GM19324 (cell line): ENCODE results near the gene ATRN.

Experiments used
- ATAC-seq: cut with Tn5 transposase; IDR thresholded peaks from one replicate; pipeline ENCODE4 v1.9.1; 2021; ENCODE audit warnings: mild to moderate bottlenecking, moderate library complexity; ENCODE audit not compliant: unreplicated experiment, low FRiP score

ATRN gene

DNA sequence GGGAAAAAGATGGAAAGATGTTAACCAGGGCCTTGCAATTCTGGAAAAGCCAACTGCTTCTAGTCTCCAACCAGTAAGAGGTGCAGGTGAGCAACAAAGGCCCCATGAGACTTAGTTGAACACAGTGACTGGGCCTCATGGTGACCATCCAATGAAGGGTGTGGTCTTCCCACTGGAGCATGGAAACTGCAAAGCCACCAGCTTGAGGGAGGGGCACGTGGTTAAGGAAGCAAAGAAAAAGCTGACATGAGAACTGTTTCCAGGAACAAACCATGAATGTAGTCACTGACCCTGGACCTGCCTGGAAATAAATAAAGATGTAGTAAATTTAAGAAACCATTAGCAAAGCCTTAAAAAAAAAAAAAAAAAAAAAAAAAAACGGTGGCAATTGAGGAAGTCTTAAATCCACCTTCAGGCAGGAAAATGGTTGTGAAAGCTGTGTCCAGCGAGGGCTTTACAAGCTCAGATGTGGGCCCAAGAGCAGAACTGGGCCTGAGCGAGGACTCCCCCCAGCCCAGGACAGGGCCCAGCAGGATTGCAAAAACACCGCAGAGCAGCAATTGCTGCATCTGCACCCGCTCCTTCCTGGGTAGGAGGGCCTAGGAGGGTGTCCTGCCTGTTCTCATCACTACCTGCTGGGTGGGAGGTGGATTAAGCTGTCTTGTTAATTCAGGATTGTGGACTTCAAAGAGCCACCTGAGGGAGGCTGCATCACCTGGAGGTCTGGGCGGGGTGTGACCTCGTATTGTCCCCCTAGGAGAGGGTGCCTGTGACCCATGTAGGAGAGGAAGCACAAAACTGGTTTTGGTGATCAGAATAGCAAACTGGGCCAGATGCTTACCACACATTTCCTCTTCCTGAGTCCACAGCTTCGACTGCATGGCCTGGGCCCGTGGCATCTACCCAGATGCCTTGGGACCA, 182.1 kb downstream of the ATRN start:
- ATAC-seq: no peak

DNA sequence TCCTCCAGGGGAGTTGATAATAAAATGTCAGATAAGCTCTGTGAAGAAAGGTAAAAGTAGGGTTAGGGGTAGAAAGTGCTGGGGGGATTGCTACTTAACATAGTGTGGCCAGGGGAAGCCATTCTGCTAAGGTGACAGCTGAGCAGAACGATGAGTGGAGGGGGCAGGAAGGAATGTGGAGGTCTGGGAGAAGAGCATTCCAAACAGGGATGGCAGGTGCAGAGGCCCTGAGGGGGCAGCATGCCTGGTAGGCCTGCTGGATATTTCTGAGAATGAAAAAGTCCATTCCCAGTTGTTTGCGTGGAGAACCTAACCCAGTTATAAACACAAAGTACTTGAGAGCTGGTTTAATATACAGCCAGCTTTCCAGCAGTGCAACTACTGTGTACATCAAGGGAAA, 183.1 kb downstream of the ATRN start:
- no peak for ATAC-seq

DNA sequence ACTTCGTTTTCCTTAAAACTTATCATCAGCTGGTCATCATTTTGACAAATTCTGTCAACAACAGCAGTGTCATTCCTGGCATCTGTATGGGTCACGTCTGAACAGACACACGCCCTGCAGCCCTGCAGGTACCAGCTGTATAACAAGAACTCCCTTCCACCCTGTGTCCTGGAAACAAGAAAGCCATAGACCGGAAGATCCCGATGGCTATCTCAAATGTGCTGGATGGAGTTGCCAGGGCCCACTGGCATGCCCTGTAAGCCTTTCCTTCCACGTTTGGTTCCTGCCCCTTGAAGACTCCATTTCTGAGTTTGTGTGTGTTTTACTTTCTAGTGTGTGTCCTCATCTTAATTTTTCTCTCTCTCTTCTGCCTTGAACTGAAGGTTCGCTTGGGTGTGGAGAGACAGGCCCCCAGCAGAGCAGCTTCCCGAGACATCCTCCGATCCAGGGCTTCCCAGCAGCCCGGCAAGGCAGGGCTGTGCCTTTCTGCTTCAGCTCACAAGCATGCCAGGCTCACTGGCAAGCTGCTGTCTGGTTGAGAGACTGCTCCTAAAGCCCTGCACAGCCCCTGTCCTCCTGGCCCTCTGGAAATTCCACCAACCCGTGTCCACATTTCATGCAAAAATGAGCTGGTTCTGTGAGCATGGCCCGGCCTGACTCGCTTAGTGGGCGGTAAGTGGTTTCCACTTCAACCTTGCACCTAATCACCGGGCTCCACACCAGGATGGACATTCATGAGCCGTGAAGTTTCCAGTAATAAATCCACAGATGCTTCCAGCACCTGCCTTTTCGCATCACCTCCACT, 183.7 kb downstream of the ATRN start:
- ATAC-seq: no peak

DNA sequence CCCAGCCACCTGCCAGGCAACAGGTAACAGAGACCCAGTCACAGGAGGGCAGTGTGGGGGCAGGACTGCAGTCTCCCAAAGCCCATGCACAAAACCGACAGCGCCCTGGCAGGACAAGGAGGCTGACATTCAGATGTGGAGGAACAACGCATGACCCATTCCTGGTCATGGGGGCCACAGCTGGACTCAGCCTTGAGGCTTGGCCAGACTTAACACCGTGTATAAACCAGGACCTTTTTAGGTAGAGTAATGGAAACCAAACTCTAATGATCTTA, 184.2 kb downstream of the ATRN start:
- no peak for ATAC-seq

DNA sequence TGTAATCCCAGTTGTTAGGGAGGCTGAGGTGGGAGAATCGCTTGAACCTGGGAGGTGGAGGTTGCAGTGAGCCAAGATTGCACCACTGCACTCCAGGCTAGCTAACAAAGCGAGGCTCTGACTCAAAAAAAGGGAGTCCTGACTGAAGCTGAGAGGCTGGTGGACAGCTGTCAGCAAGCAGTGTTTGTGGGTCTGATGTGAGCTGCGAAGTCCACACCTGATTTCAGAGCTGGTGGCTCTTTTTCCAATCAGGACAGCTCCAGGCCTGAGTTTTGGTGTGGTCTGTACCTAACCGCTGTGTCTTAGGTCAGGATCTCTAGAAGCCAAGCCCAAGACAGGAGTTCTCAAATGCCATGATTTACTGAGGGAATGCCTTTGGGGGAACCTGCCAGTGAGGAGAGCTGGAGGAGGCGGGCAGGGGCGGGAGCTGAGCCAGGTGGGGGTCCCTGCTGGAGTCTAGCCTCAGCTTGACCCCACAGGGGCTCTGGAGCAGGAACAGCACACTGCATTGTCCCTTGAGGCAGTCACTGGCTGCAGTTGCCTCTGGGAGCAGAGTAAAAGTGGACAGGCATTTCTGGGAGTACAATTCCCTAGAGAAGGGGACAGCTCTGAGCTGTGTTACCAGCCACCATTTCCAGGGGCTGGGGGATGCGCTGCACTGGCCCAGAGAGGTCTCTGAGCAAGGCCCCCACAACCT, 187.3 kb downstream of the ATRN start:
- no peak for ATAC-seq

DNA sequence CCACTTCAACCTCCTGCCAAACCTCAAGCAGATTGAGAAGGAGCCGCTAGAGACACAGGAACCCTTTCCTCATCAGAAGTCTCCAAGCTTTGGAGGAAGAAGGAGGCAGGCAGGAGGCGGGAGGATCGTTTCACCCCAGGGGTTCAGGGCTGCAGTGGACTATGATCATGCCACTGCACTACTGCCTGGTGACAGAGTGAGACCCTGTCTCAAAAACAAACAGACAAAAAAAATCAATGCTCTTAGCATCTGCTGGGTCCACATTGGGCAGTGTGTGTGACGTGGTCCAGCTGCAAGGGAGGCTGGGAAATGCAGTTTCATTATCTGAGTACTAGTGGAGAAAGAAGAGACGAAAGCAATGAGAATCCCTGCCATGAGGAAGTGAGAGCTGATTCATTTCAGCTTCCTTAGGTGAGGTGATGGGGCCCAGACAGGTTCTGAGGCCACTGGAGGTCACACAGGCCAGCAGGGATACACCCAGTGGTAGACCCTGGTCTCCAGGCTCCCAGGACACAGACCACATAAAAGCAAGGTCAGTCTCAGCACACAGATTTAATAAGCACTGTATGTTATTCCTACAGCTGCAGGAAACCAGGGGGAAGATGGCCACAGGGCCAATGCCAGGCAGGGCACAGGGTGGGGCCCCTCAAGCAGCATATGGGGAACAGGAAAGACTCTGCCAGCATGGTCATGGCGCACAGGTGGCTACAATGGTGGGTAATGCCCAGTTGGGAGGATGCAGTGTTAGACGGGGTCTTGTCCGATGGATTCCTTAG, 188.1 kb downstream of the ATRN start:
- peak; percentile 58 for ATAC-seq

DNA sequence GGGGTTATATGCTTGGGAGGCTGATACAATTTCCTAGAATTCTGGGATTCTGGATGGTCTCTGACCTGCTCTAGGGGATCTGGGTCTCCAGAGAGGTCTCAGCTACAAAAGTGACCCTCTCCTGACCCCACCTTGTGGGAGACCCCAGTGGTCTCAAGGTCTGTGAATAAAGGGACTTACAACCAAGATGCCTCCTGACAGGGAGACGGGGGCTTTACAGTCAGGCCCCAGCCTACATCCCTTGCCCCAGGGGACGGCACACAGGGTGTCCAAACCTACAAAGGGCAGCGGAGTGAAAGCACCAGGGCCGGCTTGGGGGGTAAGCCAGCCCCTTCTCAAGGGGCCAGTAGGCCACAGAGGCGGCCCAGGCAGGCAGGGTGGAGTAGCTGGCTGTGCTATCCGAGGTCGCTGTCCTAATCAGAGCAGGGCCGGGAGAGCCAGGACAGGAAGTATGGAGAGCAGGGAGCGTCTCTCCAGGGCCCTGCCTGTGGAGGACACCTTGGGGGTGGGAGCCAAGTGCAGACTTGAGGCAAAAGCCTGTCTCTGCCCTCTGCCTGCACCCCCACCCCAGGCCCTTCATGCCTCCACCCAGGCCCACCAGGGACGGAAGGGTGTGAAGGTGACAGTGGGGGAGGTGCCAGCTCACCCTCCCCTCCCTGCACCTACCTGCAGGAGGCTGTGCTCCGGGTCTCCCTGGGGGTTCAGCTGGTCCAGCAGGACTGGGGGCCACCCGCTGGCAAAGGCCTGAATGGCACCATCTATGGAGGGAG, 188.9 kb downstream of the ATRN start:
- no peak for ATAC-seq

DNA sequence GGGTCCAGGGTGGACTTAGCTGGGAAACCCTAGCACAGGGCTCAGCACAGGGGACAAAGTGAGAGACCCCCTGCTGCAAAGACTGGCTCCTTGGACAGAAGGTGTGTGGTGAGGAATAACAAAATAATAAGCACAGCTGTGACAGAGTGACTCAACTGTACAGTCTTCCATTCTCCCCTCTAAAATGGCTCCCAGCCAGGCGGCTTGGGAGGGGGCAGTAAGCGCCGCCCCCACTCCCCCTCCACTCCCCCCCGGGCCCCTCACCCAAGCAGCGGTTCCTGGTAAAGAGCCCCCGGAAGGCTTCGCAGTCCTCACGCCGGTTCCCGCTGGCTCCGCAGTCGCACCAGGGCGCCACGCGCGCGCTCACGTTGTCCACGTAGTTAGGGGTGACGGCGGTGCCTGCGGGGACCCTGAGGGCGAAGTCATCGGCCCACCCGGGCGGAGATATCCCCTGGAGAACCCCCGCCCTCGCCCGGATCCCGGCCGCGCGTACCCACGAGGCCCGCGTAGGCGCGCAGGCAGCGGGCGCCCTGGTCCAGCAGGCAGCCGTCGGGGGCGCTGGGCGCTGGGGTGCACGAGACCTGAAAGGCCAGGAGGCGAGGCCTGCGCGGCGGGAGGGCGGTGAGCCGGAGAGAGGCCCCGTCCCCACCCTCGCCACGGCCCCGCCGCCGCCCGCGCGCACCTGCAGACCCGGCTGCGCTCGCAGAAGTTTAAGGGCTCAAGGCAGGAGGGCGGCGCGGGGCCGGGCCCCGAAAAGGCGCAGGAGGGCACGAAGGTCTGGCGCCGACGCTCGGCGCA, 189.6 kb downstream of the ATRN start:
- no peak for ATAC-seq

DNA sequence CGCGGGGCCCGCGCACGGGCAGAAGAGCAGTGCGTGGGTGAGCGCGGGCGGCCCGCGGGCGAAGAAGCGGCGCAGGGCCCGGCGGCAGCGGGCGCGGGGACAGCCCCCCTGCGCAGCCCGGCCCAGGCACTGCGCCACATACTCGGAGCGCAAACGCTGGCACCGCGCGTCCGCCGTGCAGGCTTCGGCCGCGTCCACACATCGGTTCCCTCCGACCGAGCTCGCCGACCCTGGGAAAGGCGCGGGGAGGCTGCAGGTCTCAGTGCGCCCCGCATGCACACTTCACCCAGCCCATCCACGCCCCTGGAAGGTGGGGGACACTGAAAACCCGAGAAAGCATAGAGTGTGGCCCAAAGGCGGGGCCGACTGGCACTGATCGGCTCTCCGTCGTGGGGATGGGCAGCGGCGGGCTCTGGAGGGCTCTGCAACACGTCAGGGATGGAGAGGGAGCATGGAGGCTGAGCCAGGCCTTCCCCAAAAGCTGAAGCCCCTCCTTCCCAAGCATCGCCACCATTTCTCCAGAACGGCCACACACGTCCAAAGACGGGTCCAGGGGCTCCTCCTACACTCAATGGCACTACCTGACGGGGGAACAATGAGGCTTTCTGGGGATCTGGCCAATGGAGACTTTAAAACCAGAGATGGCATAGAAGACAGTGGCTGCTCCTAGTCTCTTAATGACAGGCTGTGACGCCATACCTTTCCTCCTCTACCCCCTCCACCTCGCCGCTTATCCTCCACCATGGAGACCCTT, 190.4 kb downstream of the ATRN start:
- ATAC-seq: no peak

DNA sequence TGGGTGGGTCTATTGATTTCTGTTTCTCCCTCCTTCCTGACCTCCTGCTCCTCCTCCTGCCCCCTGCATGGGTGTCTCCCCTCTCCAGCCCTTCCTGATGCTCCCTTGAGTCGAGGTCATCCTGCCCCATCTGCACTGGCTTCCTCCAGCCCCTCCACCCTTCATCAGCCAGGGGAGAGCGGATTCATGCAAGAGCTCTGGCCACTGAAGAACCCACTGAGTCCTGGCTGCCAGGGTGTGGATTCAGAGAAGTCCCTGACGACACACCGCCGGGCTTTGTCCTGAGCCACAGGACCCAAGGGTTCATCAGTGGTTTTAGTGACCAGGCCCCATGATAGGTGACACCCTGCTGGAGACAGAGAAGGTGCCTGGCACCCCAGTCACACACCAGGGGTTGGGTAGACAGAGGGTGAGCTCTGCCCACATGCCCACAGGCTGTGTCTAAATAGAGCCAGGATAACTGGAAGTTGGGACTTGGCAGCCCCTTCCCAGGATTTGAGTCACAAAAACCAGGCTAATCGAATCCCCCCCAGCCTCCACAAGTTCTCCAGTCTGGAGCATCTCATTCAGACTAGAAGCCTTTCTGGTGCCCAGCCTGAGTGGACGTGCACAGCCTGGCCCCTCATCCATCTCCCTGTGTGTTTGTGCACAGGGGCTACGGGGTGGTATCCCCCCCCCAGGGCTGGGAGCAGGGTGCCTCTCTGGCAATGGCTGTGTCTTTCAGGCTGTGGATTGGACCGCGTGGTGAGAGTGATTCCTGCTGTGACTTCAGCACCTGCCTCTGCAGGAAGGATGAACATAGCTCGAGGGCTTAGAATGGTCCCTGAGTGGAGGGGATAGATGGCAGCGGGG, 191.2 kb downstream of the ATRN start:
- no peak for ATAC-seq

DNA sequence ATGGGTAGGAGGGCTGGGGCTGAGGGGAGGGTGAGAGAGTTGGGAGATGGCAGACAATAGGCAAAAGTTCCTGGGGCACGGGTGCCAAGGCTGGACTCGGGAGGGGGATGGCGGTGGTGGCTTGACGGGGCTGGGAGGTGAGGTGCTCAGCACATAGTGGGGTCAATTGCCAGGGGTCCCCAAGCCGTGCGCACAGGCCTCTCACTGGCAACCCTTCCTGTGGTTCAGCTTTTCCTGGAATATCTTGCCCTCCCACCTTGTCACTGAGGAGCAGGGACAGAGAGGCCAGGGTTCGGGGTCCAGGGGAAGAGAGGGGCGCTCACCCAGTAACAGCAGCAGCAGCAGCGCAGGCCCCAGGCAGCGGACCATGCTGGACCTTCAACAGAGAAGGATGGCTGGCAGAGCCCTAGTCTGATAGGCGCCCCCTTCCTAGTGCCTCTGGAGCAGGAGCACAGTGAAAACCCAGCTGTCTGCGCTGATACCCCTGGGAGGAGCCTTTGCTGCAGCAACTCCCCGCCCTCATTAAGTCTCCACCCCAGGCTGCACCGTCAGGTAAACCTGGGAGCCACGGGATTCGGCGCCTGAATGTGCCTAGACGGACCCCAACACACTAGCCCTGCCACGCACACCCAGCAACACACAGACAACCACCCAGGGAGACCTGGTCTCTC, 192.3 kb downstream of the ATRN start, which contains the start of gene GFRA4:
Gene GFRA4, minus strand, starts transcription at position 369 of the 671 bp plus-strand sequence. Its CDS starts 0 bp downstream, at position 369.
- no peak for ATAC-seq

DNA sequence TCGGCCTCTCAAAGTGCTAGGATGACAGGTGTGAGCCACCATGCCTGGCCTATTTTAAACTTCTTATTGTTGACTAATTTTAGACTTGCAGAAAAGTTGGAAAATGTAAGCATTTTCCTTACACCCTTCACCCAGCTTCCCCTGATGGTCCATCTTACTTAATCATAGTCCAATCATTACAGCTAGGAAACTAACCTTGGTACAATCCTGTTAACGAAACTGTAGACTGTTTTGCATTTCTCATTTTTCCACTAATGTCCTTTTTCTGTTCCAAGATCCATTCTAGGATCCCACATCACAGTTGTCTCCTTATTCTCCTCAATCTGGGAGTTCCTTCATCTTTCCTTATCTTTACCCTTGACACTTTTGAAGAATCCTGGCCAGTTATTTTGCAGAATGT, 193.0 kb downstream of the ATRN start:
- no peak for ATAC-seq

DNA sequence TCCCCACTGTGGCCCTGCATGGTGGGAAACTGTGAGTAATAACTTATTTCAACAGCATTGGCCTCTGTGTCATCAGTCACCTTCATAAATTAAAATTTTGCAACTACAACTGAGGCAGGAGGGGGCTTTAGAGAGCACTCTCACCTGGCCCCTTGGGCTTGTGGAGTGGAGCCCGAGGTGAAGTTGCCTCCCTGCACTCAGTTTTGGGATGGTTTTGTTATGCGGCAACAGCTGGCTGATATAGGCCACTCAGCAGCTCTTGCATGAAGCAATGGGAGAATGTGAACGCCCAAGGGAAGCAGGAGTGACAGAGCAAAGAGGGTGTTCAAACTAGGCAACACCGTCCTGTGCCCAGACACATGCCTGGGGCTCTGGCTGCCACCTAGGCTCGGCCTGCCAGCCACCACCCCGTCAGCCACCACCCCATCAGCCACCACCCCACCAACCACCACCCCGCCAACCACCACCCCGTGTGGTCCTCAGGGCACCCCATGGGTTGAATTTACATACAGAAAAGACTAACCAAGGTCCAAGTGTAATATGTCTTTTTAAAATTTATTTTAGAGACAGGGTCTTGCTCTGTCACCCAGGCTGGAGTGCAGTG, 196.7 kb downstream of the ATRN start:
- no peak for ATAC-seq

DNA sequence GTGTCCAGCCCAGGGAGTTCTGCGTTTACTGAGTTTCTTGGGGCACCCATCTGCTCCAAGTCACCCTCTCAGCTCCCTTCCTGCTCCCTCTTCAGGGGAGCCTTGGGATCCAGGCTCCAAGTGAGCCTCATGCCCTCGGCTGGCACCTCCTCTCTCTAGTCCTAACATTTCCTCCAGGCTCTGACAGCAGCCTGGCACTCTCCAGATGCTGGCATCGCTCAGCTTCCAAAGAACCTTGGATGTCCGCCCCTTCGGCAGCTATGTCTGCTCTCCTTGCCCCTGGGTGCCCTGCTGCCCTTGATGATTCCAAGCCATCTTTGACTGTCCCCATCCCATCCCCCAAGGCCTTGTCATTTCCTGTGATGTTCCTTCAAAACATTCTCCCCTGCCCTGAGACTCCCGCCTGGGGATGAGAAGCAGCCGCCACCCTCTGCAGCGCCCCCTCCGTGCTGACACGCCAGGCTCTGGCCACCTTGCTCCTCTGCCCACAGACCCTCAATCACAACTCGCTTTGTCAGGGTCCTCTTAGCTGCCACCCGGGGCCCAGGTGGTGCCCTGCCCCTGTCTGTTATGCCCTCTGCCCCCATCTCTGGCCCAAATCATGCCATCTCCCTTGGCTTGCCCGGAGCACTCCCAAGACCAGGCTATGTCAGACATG, 199.0 kb downstream of the ATRN start:
- ATAC-seq: no peak

DNA sequence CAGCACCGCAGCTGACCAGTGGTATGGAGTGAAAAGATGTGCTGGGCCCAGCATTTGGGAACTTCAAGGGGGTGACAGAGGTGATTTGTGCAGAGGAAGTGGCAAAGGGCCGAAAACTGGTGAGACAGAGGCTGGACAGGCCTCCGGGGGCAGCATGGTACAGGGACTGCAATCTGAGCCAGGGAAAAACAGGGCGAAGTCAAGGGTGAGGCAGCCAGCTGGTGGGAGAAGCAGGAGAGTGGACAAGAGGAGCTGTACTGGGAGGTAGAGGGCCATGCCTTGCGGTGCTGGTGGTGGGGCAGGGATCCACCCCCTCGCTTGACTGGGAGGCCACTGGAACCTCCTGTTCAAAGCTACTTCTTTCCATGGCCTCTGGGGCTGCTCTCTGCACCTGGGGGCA, 199.7 kb downstream of the ATRN start:
- no peak for ATAC-seq

DNA sequence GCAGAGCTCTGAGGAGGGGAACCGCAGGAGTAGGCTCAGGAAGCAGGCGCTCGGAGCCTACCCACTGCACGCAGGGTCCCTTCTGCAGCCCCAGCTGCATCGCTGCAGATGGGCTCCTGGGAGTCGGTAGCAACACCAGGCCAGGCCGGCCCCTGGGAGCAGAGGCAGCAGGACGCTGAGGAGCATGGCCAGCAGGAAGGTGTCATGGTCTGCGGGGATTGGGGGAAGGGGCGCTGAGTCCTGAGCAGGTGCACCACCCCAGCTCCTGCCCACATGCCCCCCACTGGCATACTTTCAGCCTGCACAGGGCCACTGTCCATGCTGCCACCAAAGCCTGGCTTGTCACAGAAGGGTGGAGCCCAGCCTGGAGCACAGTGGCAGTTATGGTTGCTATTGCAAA, 200.1 kb downstream of the ATRN start:
- no peak for ATAC-seq
